ENCODE results near the gene C2CD4B.

- TF ChIP-seq CTCF (IDR thresholded peaks at IDR 0.05 in 2 of 3, conservative IDR thresholded peaks at IDR 0.05 in 1 of 3; ENCODE audit: control insufficient read depth in 2 of 3, extremely low read depth in 1 of 3, insufficient read depth in 1 of 3, low read depth in 3 of 3, low read length in 3 of 3) (no peak), POLR2A (IDR thresholded peaks at IDR 0.05; ENCODE audit: low read depth, low read length) (no peak), SIN3A (IDR thresholded peaks at IDR 0.05; ENCODE audit: low read depth, low read length) (no peak), STAT1 (conservative IDR thresholded peaks at IDR 0.05) (no peak), ZBED1 (IDR thresholded peaks at IDR 0.05; ENCODE audit: borderline replicate concordance) (no peak), EP300 (IDR thresholded peaks at IDR 0.05; ENCODE audit: borderline replicate concordance in 1 of 2, control insufficient read depth in 1 of 2, low read depth in 2 of 2, low read length in 2 of 2) (no peak), NKRF (conservative IDR thresholded peaks at IDR 0.05) (no peak), ZNF207 (IDR thresholded peaks at IDR 0.05; ENCODE audit: borderline replicate concordance) (no peak), ETV6 (conservative IDR thresholded peaks at IDR 0.05 in 1 of 2, IDR thresholded peaks at IDR 0.05 in 1 of 2; ENCODE audit: borderline replicate concordance in 1 of 2, low read depth in 1 of 2) (no peak)
These were observed 45.2 kb downstream of the C2CD4B start for GRCh38 chr15:62119874-62120273.
